HCT116 (cell line): Measurements from ENCODE around the gene RABIF. TPM values are rescaled to one million over a fixed set of nuclear protein-coding genes. Genes with fewer than 3 reads are reported as not detected.

Experiments
- ATAC-seq: fragments of 200-7000 bp; cut with Tn5 transposase; 2 replicates; pipeline ENCODE4 v1.9.1; 2020; ENCODE audit warnings: mild to moderate bottlenecking, moderate library complexity
- BruUV-seq: library from RNA; stranded (reverse); fragments of 400-500 nt; replicated peaks from 2 replicates; lab custom pipeline; 2021; lab: Mats Ljungman, UMichigan
- CTCF ChIA-PET: fragments of 300-600 bp; sonication (Branson Sonifier 250); formaldehyde crosslinking; loops from one replicate; lab custom pipeline; 2021; ENCODE audit warnings: antibody characterized with exemption; lab: Charles Lee
- POLR2A ChIA-PET: fragments of 300-600, 350-600 bp; sonication (Branson Sonifier 250); formaldehyde crosslinking; loops from one replicate; lab custom pipeline; 2021; ENCODE audit warnings: antibody characterized with exemption; lab: Charles Lee
- RAD21 ChIA-PET, 2 experiments: fragments of 300-600 bp; sonication (Branson Sonifier 250); formaldehyde crosslinking; loops; one replicate each; lab custom pipeline; 2023; ENCODE audit warnings: low total read pairs in 2 of 2; ENCODE audit not compliant: uncharacterized antibody in 2 of 2, unreplicated experiment in 2 of 2, low non-redundant PET in 1 of 2; lab: Charles Lee
- DNase-seq: peaks from one replicate; pipeline ENCODE4 v3.0.0-alpha.2; 2010; ENCODE audit warnings: low read depth, low spot score
- H2AFZ ChIP-seq: fragments of 200-600 bp; shearing (Covaris generic), sonication (generic); 2 replicates; pipeline ENCODE4 v1.6.1; 2017; ENCODE audit warnings: low read depth, mixed run types, mixed read lengths, antibody characterized with exemption, low read length; ENCODE audit not compliant: poor library complexity, severe bottlenecking
- H3K27ac ChIP-seq: 2 replicates; pipeline ENCODE4 v1.5.1; 2012; ENCODE audit warnings: low read depth, low read length
- H3K27me3 ChIP-seq: fragments of 200-600 bp; sonication (generic); 2 replicates; pipeline ENCODE4 v1.6.1; 2016; ENCODE audit warnings: mixed run types, low read length, mixed read lengths; ENCODE audit not compliant: insufficient read depth
- H3K36me3 ChIP-seq, 2 experiments: fragments of 200-500 bp in 1 of 2; fragments of 200-600 bp in 1 of 2; sonication (Bioruptor generic) in 1 of 2; sonication (generic) in 1 of 2; 2 replicates each; pipeline versions ENCODE4 v1.5.1 to v1.6.1; 2014 to 2016; ENCODE audit warnings: low read length in 2 of 2, inconsistent platforms in 1 of 2, mixed read lengths in 1 of 2, mixed run types in 1 of 2; ENCODE audit not compliant: insufficient read depth in 2 of 2, control insufficient read depth in 1 of 2
- H3K4me1 ChIP-seq, 2 experiments: fragments of 200-600 bp in 1 of 2; sonication (generic) in 1 of 2; 2 replicates each; pipeline versions ENCODE4 v1.5.1 to v1.6.1; 2012 to 2017; ENCODE audit warnings: low read length in 2 of 2, inconsistent platforms in 1 of 2, mild to moderate bottlenecking in 1 of 2, mixed read lengths in 1 of 2, mixed run types in 1 of 2, moderate library complexity in 1 of 2; ENCODE audit not compliant: insufficient read depth in 2 of 2, control insufficient read depth in 1 of 2
- H3K4me2 ChIP-seq: fragments of 200-600 bp; sonication (generic); 2 replicates; pipeline ENCODE4 v1.6.1; 2017; ENCODE audit warnings: mixed run types, low read length, mixed read lengths
- H3K4me3 ChIP-seq, 2 experiments: fragments of 200-600 bp in 1 of 2; sonication (generic) in 1 of 2; replicated peaks in 1 of 2; 2 replicates each; pipeline ENCODE4 v1.5.1; 2011 to 2016; ENCODE audit warnings: low read length in 2 of 2, control low read depth in 1 of 2, low read depth in 1 of 2, mild to moderate bottlenecking in 1 of 2, mixed read lengths in 1 of 2, mixed run types in 1 of 2
- H3K79me2 ChIP-seq: fragments of 200-600 bp; sonication (generic); 2 replicates; pipeline ENCODE4 v1.6.1; 2017; ENCODE audit warnings: mild to moderate bottlenecking, mixed run types, low read length, moderate library complexity, mixed read lengths; ENCODE audit not compliant: insufficient read depth
- H3K9ac ChIP-seq: fragments of 200-600 bp; sonication (generic); 2 replicates; pipeline ENCODE4 v1.6.1; 2016; ENCODE audit warnings: low read length, mixed read lengths
- H3K9me2 ChIP-seq: fragments of 200-600 bp; sonication (generic), shearing (Covaris generic); 2 replicates; pipeline ENCODE4 v1.6.1; 2017; ENCODE audit warnings: mixed run types, mild to moderate bottlenecking, moderate library complexity; ENCODE audit not compliant: insufficient read depth
- H3K9me3 ChIP-seq, 2 experiments: fragments of 200-500 bp in 1 of 2; fragments of 200-600 bp in 1 of 2; sonication (Bioruptor generic) in 1 of 2; sonication (generic) in 1 of 2; 2 replicates each; pipeline ENCODE4 v1.6.1; 2014 to 2017; ENCODE audit warnings: low read length in 2 of 2, mixed read lengths in 2 of 2, inconsistent platforms in 1 of 2, low read depth in 1 of 2, mild to moderate bottlenecking in 1 of 2, mixed run types in 1 of 2, moderate library complexity in 1 of 2; ENCODE audit not compliant: control insufficient read depth in 1 of 2, insufficient read depth in 1 of 2
- H4K20me1 ChIP-seq: fragments of 200-600 bp; sonication (generic), shearing (Covaris generic); 2 replicates; pipeline ENCODE4 v1.6.1; 2017; ENCODE audit warnings: mixed run types, mild to moderate bottlenecking, moderate library complexity; ENCODE audit not compliant: insufficient read depth
- EGR1 ChIP-seq: IDR thresholded peaks from 2 replicates; pipeline ENCODE4 v1.6.1; 2012; ENCODE audit warnings: low read depth
- ELF1 ChIP-seq: IDR thresholded peaks from 2 replicates; pipeline ENCODE4 v1.6.1; 2012; ENCODE audit warnings: low read depth, borderline replicate concordance
- JUND ChIP-seq: IDR thresholded peaks from 2 replicates; pipeline ENCODE4 v1.6.1; 2012
- SP1 ChIP-seq: IDR thresholded peaks from 2 replicates; pipeline ENCODE4 v1.6.1; 2012; ENCODE audit warnings: low read depth
- SRF ChIP-seq: IDR thresholded peaks from 2 replicates; pipeline ENCODE4 v1.6.1; 2012; ENCODE audit warnings: low read depth
- intact Hi-C: fragments of 100-400 bp; cut with micrococcal nuclease; formaldehyde crosslinking; loops from 2 replicates; pipeline ENCODE4 v1.10.0; 2022
- total RNA-seq: library from RNA; stranded (reverse); gene quantifications from one replicate; pipeline ENCODE4 v1.2.1, GENCODE V29; 2021; ENCODE audit not compliant: unreplicated experiment
- TF ChIP-seq, protein P1 (sequence below), 3 experiments: fragments of 200-600 bp in 1 of 3; sonication (generic) in 1 of 3; IDR thresholded peaks in 2 of 3; conservative IDR thresholded peaks in 1 of 3; 2 replicates each; pipeline ENCODE4 v1.5.1; 2012 to 2017; ENCODE audit warnings: low read depth in 2 of 3, low read length in 2 of 3, antibody characterized with exemption in 1 of 3, borderline replicate concordance in 1 of 3, control low read depth in 1 of 3, mild to moderate bottlenecking in 1 of 3, mixed read lengths in 1 of 3, mixed run types in 1 of 3, moderate library complexity in 1 of 3; ENCODE audit not compliant: insufficient read depth in 1 of 3
- TF ChIP-seq, protein P2 (sequence below): IDR thresholded peaks from 2 replicates; pipeline ENCODE4 v1.6.1; 2011; ENCODE audit warnings: mild to moderate bottlenecking, low read length, moderate library complexity; ENCODE audit not compliant: insufficient replicate concordance; ENCODE audit errors: extremely low read depth

RABIF gene
- total RNA-seq, 1 experiment from 2014 or later = 5.4 TPM

DNA sequence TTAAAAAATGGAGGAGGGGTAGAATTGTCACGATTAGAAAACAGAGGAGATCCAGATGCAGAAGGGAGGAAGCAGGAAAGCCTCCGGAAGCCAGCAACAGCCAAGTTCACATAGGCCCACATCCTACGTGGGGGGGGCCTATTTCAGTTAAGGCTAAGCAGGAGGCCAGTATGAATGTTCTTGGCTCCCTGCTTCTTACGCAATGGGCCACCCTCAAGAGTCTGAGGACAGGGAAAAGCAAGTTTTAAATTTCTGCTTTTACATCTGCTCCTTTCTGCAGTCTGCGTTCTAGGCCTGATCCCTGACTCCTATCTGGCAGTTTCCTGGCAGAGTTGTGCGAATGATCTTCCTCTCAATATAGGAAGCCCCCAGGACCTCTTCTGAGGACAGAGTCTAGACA, 30.6 kb downstream of the RABIF start (continued):
- TF ChIP-seq, protein P1, sequence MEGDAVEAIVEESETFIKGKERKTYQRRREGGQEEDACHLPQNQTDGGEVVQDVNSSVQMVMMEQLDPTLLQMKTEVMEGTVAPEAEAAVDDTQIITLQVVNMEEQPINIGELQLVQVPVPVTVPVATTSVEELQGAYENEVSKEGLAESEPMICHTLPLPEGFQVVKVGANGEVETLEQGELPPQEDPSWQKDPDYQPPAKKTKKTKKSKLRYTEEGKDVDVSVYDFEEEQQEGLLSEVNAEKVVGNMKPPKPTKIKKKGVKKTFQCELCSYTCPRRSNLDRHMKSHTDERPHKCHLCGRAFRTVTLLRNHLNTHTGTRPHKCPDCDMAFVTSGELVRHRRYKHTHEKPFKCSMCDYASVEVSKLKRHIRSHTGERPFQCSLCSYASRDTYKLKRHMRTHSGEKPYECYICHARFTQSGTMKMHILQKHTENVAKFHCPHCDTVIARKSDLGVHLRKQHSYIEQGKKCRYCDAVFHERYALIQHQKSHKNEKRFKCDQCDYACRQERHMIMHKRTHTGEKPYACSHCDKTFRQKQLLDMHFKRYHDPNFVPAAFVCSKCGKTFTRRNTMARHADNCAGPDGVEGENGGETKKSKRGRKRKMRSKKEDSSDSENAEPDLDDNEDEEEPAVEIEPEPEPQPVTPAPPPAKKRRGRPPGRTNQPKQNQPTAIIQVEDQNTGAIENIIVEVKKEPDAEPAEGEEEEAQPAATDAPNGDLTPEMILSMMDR (IDR thresholded peaks at IDR 0.05 in 2 of 3, conservative IDR thresholded peaks at IDR 0.05 in 1 of 3; ENCODE audit: borderline replicate concordance in 1 of 3, insufficient read depth in 1 of 3, low read depth in 2 of 3, low read length in 2 of 3) = no peak

DNA sequence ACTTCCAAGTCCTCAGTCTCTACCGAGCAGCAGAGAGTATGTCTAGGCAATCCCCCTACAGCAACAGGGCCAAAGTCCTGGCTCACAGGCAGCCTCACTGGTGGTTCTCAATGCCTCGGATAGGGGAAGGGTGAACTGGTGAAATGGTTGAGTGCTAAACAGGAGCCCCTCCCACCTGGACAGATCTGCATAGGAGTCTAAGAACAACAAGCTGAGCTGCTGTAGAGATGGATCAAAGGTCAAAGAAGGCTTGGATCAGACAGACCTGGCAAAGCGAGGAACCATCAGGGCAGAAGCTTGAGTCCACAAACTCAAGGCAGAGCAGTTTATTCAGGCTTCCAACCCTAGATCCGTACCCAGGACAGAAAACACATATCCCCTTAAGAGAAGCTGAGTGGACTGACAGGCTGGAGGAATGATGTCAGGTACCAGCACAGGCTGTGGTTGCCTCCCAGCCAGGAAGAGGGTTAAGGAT, 31.8 kb downstream of the RABIF start:
- Histone ChIP-seq H3K4me2 (no peak overlapping the region), H4K20me1 (no peaks in the 10 kb centered on the region), H3K27ac (no peak overlapping the region), H3K9me2 (no peaks in the 10 kb centered on the region), H3K4me3 (no peak overlapping the region), H3K79me2 (no peaks in the 10 kb centered on the region), H3K27me3 (no peaks in the 10 kb centered on the region), H3K4me1 (peaks cover 6 to 14% of the 10 kb centered on the region in 2 experiments; a peak in 3 of 4 replicates), H3K9ac (no peak overlapping the region), H3K9me3 (no peaks in the 10 kb centered on the region), H3K36me3 (no peaks in the 10 kb centered on the region), H2AFZ (no peak overlapping the region)
- no TSS peak for BruUV-seq
- DNase-seq (no peak), ATAC-seq (no peak)
- RAD21 ChIA-PET = no interaction called here
- intact Hi-C loops = loop anchor here (5.0 kb wide), 1 partner anchor 530 kb away; no protein-coding TSS in a partner anchor
- POLR2A ChIA-PET = no interaction called here
- CTCF ChIA-PET = no interaction called here
- no peak for TF ChIP-seq ELF1
- no peak for TF ChIP-seq JUND
- TF ChIP-seq, protein P2, sequence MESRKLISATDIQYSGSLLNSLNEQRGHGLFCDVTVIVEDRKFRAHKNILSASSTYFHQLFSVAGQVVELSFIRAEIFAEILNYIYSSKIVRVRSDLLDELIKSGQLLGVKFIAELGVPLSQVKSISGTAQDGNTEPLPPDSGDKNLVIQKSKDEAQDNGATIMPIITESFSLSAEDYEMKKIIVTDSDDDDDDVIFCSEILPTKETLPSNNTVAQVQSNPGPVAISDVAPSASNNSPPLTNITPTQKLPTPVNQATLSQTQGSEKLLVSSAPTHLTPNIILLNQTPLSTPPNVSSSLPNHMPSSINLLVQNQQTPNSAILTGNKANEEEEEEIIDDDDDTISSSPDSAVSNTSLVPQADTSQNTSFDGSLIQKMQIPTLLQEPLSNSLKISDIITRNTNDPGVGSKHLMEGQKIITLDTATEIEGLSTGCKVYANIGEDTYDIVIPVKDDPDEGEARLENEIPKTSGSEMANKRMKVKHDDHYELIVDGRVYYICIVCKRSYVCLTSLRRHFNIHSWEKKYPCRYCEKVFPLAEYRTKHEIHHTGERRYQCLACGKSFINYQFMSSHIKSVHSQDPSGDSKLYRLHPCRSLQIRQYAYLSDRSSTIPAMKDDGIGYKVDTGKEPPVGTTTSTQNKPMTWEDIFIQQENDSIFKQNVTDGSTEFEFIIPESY = no peak
- no peak for TF ChIP-seq EGR1
- TF ChIP-seq SP1 = no peak
- no peak for TF ChIP-seq SRF
